Mesenteric fat pad (tissue), 1 donor: ENCODE results near the gene VAV2. TPM values are rescaled to one million over a fixed set of nuclear protein-coding genes. Genes with fewer than 3 reads are reported as not detected.
"Not testable (repeated sequence)": the region's sequence is repeated elsewhere in the genome, so short reads cannot be mapped to it uniquely, and the experiment has no call there.

ENCODE experiments used
- DNase-seq: peaks from one replicate; pipeline ENCODE4 v3.0.0-alpha.2; 2020; ENCODE audit warnings: low spot score
- total RNA-seq: library from RNA; stranded (reverse); fragmentation: NEBNext Ultra II Directional; extraction: Animal tissue kit (Norgen Biotek cat#: 25700); gene quantifications from one replicate; pipeline ENCODE4 v1.2.1, GENCODE V29; 2021
- donor health status: DM: yes; HTN: yes; CAD: no.

Gene VAV2
- total RNA-seq, 1 donor from 2014 or later, result 19.3 TPM

DNA sequence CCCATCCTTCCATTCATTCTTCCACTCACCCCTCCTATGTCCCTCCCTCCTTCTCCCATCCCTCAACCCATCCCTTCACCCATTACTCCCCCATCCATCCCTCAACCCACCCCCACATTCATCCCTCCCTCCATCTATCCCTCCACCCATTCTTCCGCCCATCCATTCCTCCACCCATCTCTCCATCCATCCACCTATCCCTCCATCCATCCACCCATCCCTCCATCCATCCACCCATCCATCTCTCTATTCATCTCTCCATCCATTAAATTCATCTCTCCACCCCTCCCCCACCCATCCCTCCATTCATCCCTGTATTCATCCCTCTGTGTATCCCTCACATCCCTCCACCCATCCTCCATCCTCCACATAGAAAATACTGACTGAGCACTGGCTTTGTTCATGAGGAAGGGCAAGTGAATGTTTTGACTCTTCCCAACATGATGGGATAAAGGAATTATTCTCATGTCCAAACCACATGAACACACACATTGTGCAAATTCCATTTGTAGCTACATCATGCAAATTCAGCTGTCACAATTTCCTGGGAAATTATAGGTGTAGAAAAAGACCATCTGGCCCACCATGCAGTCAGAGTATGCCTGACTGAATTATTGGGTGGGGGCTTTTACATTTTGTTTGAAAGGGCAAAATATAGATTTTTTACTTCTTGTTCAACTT, 6.9 kb upstream of the VAV2 start:
- no peak for DNase-seq

DNA sequence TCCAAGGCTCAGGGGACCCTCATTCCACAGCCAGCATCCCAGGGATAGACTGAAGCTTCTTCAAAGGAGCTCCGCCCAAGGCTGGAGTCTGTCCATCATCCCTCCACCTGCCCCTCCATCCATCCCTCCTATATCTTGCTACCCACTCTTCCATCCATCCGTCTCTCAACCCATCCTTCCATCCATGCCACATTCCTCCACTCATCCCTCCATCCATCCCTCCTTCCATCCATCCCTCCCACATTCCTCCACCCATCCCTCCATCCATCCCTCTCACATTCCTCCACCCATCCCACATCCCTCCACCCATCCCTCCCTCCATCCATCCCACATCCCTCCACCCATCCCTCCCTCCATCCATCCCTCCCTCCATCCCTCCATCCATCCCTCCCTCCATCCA, 5.5 kb upstream of the VAV2 start:
- DNase-seq, result no peak

DNA sequence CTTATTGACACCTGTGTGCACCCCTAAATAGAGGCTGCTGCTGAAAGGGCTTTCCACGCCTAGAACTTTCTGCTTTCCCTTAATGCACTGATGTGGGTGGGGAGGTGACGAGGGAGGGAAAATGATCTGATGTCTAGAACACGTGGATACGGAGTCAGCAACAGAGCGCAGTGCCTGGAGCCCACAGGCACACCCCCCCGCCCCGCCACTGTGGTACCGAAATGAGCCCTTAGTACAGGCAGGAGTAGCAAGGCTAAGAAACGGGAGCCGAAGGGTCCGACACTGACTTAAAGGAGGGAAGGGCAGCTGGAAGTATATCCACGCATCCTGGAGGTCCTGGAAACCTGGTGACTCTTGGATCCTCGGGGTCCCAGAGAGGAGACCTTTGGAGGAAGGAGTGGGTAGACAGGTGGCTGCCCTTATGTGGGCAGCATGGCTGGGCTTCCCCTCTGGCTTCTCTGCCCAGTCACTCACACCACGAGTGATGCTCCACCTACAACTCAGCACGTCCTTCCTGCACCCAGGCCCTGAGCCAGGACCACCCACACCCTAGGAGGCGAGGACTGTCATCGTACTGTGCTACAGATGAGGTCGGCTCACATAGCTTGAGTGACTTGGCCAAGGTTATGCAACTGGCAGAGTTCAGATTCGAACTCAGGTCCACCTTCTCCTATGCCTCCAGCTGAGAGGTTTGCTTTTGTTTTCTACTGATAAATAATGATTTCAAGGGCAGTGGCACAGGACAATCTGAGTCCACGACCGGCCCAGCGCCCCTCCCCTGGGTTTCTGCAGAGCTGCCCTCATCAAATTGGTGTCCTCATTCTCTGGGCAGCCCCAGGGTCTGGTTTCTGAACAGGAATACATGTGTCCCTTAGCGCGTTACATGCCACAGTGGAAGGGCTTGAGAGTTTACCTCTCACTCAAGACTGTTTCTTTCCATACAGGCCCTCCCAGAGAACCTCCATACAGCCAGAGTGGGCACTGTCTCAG, 4.7 kb upstream of the VAV2 start:
- DNase-seq, result no peak

DNA sequence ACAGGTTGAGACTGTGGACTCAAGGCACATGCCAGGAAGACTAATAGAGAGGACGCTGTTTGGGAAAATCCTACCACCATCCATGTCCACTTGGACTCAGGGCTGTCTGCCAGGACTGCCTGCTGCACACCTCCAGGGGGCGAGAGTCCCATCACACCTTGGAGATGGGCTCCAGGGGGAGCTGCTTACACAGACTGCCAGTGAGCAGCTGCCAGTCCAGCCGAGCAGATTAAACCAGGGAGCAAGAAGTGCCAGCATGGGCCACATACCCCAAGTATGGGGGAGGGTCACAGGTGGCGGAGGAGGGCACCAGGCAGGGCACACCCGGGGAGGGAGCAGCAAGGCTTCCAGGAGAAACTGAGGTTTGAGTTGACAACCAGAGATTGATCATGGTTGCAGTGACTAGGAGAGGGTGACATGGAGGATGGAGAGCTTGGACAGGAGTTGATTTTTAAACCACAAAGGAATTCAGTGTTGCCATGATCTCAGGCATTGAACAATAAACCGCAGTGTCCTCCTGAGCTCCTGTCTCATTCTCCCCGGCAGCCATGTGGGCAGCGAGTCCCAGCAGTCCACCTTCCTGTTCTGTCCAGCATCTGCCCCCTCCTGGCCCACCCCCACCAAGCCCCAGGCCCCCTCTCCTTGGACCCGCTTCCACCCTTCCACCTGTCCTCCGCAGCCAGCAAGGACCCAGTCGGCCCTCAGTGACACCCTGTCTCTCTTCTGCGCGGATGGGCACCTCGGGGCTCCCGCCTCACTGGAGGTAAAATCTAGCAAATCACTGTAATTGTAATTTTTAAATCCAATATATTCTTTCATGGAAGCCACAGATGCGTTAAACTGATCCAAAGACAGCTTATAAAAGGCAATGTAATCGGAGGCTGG, 3.1 kb upstream of the VAV2 start:
- DNase-seq, result no peak

DNA sequence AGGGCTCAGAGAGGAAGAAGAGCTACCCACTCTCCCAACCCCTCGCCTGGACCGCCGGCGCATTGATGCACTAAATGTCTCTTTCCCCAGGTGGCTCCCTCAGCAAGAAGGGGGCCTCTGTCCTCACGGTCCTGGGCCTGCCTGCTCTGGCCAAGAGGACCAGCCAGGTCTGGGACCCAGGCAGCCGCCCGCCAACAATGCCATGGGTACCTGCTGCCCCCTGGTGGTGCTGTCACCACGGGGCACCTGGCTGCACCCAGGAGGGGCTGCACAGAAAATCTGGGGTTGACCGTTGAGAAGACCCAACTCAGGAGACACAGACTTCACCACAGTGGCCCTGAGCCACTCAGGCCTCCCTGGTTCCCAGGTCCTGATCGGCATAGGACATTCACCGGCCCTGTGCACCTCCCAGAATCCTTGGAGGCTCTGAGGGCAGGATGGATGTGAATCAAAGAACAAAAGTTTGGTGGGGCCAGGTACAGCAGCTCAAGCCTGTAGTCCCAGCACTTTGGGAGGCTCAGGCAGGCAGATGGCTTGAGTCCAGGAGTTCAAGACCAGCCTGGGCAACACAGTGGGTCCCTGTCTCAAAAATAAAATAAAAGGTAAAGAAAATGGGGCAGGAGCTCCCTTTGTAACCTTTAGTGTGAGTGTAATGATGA, 2.4 kb upstream of the VAV2 start:
- DNase-seq, result no peak

DNA sequence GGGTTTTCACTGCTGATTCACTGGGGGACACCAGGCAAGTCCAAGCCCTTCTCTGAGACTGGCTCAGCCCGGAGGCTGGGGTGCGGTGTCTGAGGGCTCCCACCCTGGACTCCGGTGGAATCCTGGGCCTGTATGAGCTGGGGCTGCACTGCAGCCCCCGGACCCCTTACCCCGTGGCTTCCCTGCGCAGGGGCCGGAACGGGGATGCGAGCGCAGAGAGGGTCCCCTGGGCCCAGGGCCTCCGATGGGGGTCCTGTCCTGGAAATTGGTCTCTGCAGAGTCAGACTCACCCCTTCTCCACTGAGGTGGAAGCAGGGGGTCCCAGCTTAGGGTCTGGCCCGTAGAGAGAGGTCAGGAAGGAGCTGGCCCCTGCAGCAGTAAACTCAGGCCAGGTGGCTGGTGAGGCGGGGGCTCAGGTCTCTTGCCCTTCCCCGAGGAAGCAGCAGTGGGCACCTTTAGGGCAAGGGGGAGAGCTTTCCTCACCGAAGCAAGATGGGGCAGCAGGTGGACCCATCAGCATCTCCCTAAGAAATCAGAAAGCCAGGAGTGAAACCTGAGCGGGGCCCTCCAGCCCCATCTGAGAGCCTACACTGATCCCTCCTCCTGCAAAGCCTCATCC, 1.6 kb upstream of the VAV2 start:
- DNase-seq, result no peak

DNA sequence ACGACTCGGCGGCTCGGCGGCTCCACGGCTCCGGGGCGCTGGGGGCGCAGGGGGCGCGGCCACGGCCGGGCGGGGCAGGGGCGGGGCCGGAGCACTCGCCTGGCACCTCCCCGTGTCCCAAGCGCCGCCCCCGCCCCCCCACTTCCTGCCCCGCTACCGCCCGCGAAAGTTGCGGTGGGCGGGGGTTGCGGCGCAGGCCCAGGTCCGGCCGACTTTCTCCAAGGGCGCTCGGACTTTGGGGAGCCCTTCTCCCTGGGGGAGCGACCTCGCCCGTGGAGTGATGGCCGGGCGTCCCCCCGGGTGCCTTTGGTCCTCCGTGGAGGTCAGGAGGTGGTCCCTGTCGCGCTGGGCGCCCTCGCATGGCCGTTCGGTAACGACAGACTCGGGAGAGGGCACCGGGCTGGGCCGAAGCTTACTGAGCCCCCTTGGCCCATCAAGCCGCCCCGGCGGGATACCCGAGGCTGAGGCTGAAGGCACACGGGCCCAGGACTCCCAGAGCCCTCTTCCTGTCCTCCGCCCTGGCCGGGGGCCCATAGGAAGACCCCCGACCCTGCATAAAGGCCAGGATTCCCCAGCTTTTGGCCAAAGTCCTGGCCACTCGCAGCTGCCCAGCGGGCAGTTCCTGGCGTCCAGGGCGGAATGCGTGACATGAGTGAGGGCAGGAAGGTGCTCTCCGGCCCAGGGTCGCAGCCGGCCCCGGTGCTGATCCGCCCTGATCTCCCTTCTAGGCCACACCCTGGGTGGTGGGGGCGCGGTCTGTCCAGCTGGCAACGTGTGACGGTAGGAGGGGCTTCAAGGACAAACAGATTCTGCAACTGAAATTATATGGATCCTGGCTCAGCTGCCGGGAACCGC, 883 bp upstream of the VAV2 start:
- peak; percentile 95 for DNase-seq

DNA sequence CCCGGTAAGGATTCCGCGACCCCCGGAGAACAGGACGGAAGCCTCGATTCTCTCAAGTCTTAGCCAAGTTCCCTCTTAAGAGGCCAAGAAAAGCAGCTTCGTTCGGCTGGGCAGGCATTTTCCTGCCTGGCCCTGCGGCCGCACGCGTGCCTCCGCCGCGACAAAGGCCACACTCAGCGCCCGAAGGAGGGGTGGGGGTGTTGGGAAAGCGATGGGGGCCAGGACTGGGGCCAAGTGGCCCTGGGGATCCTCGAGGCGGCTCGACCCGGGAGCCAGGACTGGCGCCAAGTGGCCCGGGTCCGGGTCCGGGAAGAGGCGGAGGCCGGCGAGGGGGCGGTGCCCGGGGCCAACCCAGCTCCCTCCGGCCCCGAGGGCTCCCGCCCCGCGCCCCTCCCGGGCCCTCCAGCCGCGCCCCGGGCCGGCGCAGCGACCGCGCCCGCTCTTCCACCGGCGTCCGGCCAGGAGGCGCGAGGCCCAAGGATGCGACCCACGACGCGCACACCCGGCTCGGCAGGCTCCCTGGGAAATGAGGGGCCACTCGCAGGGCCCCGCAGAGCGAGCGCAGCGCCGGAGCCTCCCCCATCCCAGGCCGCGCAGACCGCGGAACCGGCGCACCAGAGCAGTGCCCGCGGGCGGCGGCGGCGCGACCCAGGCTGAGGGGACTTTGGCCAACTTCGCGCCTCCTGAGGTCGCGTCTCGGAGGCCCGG, 756 bp downstream of the VAV2 start:
- no peak for DNase-seq

DNA sequence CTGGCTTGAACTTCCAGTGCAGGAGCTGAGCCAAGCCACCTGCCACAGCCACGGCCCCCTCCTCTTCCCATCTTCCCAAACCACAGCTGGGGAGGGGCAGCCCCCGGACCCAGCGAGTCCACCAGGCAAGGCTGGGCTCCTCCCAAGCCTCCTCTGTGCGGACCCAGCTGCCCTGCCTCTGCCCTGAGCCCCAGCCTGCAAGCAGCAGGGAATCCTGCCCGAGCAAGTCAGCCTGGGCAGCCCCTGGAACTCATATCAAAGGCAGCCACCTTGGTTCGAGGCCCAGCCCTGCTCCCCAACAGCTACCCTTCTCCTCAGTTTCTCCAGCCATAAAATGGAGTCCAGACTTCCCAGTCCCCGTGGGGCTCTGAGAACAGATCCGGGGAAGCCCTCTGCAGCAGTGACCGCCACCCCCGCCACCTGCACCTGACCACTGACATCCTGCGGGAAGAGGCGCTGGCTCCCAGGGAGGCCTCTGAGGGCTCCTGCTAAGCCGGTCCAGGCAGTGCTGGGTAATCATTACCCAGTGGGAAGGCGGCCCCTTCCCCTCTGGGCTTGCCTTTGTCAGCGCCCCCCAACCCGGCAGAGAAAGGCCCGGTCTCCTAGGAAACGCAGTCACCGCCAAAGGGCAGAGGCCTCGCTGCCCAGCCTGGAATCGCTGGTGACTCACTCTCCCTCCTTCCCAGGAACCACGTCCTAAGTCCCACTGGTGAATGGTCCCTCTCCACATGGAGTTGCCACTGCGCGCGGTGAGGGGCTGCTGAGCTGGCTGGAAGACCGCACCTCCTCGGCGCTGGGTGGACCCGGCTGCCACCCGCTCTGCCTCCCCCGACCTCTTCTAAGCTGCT, 1.5 kb downstream of the VAV2 start:
- DNase-seq, result no peak

DNA sequence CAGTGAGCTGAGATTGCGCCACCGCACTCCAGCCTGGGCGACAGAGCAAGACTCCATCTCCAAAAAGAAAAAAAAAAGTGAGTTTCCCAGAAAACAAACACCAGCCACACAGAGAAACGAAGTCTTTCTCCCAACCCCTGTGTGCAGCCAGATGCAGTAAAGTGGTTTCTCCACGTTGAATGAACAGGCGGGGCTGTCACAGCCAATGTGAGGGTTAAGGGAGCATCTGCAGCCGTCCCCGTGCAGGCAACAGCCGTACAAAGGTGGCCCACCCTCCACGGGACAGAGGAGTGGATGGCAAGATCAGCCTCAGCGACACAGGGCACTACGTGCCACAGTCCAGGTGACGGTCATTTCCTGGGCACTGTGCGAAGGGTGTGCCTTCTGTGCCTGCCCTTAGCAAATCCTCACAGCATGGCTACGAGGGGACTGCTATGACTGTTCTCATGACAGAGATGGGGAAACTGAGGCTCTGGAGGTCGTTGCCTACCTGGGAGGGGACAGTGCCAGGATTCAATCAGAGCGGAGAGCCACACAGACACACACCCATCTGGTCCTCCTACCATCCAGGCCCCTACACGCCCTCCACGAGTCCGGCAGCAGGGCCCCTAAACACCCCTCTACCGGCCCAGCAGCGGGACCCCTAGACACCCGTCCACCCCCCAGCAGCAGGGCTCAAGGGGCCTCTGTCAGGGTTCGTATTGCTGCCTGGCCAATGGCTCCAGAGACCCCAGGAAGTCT, 2.3 kb downstream of the VAV2 start:
- DNase-seq, result no peak

DNA sequence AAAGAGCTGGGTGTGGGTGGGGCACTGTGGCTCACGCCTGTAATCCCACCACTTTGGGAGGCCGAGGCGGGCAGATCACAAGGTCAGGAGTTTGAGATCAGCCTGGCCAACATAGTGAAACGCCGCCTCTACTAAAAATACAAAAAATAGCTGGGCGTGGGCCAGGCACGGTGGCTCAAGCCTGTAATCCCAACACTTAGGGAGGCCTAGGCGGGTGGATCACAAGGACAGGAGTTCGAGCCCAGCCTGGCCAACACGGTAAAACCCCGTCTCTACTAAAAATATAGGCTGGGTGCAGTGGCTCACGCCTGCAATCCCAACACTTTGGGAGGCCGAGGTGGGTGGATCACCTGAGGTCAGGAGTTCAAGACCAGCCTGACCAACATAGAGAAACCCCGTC, 3.4 kb downstream of the VAV2 start:
- DNase-seq, result not testable (repeated sequence)

DNA sequence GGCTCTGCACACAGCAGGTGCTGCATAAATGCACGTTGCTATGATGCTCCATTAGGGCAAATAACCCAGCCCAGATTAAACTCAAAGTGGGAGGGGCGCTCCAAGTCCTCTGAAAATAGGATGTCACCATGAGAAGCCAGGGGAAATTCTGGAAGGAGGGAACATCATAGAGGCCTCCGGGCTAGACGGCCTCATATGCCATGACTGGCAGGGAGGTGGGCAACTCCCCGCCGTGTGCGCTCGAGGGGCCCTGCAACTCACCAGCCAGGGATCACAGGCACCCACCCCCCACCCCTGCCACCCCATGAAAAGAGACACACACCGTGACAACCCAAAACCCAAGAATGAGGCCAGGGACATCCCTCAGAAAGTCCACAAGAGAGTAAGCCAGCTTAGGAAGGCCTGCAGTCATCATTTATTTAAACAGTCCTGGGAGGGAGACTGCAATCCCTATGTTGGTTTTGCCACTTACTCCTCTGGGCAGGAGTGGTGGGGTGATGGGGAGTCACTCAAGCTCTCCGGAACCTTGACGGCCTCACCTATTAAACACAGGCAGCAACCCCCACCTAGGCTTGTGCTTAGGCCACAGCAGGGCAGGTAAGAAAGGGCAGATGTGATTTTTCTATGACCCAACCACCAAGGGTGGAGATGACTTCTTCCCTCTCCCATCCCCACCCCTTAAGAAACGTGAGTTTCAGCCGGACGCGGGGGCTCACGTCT, 4.0 kb downstream of the VAV2 start:
- DNase-seq, result no peak

DNA sequence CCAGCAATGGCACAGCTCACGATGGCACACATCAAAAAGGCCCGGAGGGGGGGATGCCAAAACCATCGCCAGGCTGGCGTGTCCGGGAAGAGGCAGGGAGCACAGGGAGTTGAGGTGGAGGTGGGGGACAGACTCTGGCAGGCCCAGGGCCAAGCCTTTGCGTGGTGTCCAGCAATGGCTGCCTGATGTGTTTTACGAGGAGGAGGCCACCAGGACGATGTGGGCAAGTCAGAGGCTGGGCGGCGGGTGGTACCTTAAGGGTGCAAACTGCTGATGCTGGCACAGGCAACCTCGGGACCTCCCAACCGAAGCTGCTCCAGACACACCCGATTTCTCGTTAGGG, 4.7 kb downstream of the VAV2 start:
- DNase-seq, result no peak

DNA sequence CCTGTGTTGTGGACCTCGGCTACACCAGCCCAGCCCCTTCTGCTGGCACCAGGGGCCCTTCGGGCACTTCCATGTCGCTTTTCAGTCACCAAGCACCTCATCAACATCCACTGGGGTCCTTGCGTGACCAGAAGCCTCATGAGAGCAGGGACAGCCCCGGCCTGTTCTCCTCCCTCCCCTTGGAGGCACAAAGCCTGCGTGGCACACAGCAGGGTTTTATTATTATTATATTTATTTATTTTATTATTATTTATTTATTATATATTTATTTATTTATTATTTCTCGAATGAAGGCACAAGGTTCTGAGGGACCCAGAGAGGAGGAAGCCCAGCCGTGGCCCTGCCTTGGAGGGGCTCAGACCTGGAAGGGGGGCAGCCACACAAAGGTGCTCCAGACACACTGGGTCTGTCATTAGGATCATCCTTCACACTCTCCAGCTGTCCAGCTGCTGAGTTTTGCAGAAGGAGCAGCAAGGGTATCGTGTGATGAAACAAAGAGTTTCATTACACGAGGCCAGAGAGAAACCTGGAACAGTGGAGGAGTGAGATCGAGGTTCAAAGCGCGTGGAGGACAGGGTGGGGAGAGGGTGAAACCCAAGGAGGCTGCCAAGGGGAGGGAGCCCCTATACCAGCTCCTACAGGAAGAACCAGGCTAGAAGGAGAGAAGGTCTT, 5.2 kb downstream of the VAV2 start:
- DNase-seq, result no peak

DNA sequence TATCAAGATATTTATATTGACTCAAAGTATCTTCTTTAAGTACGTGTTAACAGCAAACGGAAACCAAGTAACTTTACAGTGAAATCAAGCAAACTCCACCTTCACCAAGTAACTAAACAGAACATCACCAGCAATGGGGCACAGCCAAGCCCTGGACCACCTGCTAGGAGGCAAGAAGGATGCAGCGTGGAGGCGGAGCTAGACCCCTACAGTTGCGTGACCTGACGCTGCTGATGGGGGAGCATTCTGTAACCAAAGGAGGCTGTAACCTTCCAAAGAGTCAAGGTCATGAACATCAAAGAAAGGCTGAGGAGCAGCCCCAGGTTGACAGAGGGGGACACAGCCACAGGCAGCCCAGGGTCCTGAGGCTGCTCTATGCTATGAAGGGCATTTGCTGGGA, 6.1 kb downstream of the VAV2 start:
- no peak for DNase-seq
